Heart right ventricle (tissue), 16 donors: ENCODE results near the gene SHISAL1. TPM values are rescaled to one million over a fixed set of nuclear protein-coding genes. Genes with fewer than 3 reads are reported as not detected.

Experiments used
- ATAC-seq, 8 donors: fragments of 200-7000 bp; cut with Tn5 transposase; one replicate each; pipeline ENCODE4 v1.9.1; 2020; ENCODE audit warnings: mild to moderate bottlenecking in 8 of 8, moderate library complexity in 8 of 8, moderate number of reproducible peaks in 1 of 8
- DNase-seq, 2 donors: peaks; one replicate each; pipeline ENCODE4 v3.0.0-alpha.2; 2020
- H3K27ac ChIP-seq, 10 donors: fragments of 200-600 bp; sonication (generic) in 2 of 10; one replicate each; pipeline versions ENCODE4 v1.5.0 to v1.8.0; 2020 to 2022; ENCODE audit warnings: mild to moderate bottlenecking in 3 of 10
- H3K27me3 ChIP-seq, 7 donors: fragments of 200-600 bp; one replicate each; pipeline ENCODE4 v1.8.0; 2021 to 2022; ENCODE audit warnings: mild to moderate bottlenecking in 2 of 7
- H3K36me3 ChIP-seq, 9 donors: fragments of 200-600 bp; sonication (generic) in 1 of 9; one replicate each; pipeline versions ENCODE4 v1.5.0 to v1.8.0; 2020 to 2022; ENCODE audit warnings: mild to moderate bottlenecking in 2 of 9
- H3K4me1 ChIP-seq, 9 donors: fragments of 200-600 bp; sonication (generic) in 1 of 9; one replicate each; pipeline versions ENCODE4 v1.5.0 to v1.8.0; 2020 to 2022; ENCODE audit warnings: mild to moderate bottlenecking in 4 of 9
- H3K4me3 ChIP-seq, 10 donors: fragments of 200-600 bp; sonication (generic) in 2 of 10; one replicate each; pipeline versions ENCODE4 v1.5.0 to v1.8.0; 2020 to 2022; ENCODE audit warnings: mild to moderate bottlenecking in 7 of 10, moderate library complexity in 2 of 10
- H3K9me3 ChIP-seq, 11 donors: fragments of 200-600 bp in 10 of 11; sonication (generic) in 2 of 11; one replicate each; pipeline versions ENCODE4 v1.5.0 to v1.8.0; 2013 to 2022; ENCODE audit warnings: mild to moderate bottlenecking in 2 of 11, control low read depth in 1 of 11, moderate library complexity in 1 of 11
- WGBS, 2 donors: extraction: QIAGEN DNeasy Blood & Tissue Kit; methylation state at CpG; one replicate each; pipeline ENCODE4 v1.1.7; 2013; ENCODE audit warnings: inconsistent platforms in 1 of 2; 5-methylcytosine and 5-hydroxymethylcytosine counted together
- intact Hi-C, 10 donors: fragments of 100-400 bp; cut with DNase I; formaldehyde crosslinking; loops; one replicate each; pipeline versions ENCODE4 v1.11.1 to v1.14.2; 2022
- polyA plus RNA-seq, 2 donors: library from polyadenylated mRNA; stranded (reverse); fragments of 200-250 nt; gene quantifications; one replicate each; pipeline ENCODE4 v1.2.3, GENCODE V29; 2013
- total RNA-seq, 10 donors: library from RNA; stranded (reverse); fragmentation: NEBNext Ultra II Directional in 3 of 10; extraction: Animal tissue kit (Norgen Biotek cat#: 25700) in 3 of 10; gene quantifications; one replicate each; pipeline versions ENCODE4 v1.2.1 to v1.2.4, GENCODE V29; 2021 to 2023
- TF ChIP-seq, protein P1 (sequence below), 9 donors: fragments of 200-600 bp; sonication (generic) in 2 of 9; IDR thresholded peaks; one replicate each; pipeline versions ENCODE4 v1.5.0 to v1.8.0; 2021 to 2022; ENCODE audit warnings: antibody characterized with exemption in 9 of 9, mild to moderate bottlenecking in 5 of 9, moderate library complexity in 1 of 9
- donor health status: Arrhythmogenic right ventricular cardiomyopathy.
- donor health status: ischemic (EF 13 %, LVEDD 7.1; RV severe dilation, severe dysfunction).
- donor health status: healthy with polysubstance abuse.
- donor health status: DM: no; HTN: yes; CAD: no.
- donor health status: DM: no; HTN: no; CAD: no.
- donor health status: ischemic (EF 25% LVEDD 6.9; RV normal size, moderate dysfunction).
- donor health status: ischemic (EF 25% LVEDD 5.7; RV mildly dilated, moderate dysfunction).
- donor health status: healthy.
- donor health status: DM: yes; HTN: yes; CAD: no.
- donor health status: Ischemic cardiomyopathy.
- donor health status: ischemic (EF 35%, LVEDD 5.7; RV mildly dilated, moderate dysfunction).
- donor health status: nonischemic (EF 11% LVEDD 7.7; RV severe dilation, severe dysfunction).
- donor health status: DM: yes; HTN: yes; CAD: no.
- donor health status: PGD.
- donor health status: ischemic (EF 29% LVEDD 5.4; RV normal size, mild dysfunction).
- donor health status: nonischemic (EF 23%, LVEDD 6.1; RV moderate dilation, normal function).

The SHISAL1 gene
- total and polyA plus RNA-seq, 12 donors, result 0.15 to 1.7 (median 0.63) TPM

DNA sequence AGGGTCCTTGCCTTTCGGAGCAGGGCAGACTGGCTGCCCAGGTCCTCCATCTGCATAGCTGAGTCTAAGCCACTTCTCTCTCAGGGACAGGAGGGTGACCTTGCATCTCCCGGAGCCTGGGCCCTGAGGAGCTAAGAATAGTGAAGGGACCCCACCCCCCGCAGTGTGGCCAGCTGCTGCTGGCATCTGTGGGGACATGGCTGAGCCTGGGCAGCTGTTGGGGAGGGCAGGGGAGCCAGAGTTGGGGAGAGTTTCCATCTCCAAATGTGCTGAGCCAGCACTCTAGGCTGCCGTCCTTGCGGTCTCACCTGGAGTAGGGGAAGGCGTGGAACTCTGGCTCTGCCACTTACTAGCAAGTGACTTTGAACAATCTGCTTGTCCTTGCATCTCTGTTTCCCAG, 34.8 kb upstream of the SHISAL1 start:
- Histone ChIP-seq H3K4me3 (no peak overlapping the region), H3K27ac (no peak overlapping the region), H3K9me3 (no peaks in the 10 kb centered on the region), H3K4me1 (peaks cover 0 to 11% (median 6%) of the 10 kb centered on the region in 9 donors), H3K36me3 (no peaks in the 10 kb centered on the region), H3K27me3 (peaks cover 0 to 25% (median 4%) of the 10 kb centered on the region in 7 donors)
- intact Hi-C loops, result no loop called here
- DNase-seq (no peak), ATAC-seq (peak in 3 of 8 donors; percentile 28 to 65 (median 38))
- TF ChIP-seq, protein P1, sequence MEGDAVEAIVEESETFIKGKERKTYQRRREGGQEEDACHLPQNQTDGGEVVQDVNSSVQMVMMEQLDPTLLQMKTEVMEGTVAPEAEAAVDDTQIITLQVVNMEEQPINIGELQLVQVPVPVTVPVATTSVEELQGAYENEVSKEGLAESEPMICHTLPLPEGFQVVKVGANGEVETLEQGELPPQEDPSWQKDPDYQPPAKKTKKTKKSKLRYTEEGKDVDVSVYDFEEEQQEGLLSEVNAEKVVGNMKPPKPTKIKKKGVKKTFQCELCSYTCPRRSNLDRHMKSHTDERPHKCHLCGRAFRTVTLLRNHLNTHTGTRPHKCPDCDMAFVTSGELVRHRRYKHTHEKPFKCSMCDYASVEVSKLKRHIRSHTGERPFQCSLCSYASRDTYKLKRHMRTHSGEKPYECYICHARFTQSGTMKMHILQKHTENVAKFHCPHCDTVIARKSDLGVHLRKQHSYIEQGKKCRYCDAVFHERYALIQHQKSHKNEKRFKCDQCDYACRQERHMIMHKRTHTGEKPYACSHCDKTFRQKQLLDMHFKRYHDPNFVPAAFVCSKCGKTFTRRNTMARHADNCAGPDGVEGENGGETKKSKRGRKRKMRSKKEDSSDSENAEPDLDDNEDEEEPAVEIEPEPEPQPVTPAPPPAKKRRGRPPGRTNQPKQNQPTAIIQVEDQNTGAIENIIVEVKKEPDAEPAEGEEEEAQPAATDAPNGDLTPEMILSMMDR (IDR thresholded peaks at IDR 0.05), result no peak
- 68 to 72% methylated on average over 6 of the region's 6 CpGs for WGBS, 2 donors

DNA sequence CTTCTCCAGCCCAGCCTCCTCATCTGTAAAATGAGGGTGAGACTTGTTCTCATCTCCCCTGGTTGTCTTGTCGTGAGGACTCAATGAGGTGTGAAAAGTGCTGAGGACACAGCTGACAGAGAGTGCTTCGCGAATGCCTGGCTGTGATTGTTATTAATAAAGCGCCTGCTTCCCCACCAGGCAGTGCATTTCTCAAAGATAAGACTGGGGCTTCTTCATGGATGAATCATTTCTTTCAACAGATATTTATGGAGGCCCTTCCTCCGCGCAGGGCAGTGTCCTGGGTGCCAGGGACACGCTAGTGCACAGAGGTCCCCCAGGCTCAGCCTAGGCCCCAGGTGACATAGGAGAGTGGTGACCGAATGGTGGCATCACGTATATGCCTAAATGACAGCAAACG, 34.3 kb upstream of the SHISAL1 start:
- ATAC-seq, result peak in 1 of 8 donors; percentile 17

DNA sequence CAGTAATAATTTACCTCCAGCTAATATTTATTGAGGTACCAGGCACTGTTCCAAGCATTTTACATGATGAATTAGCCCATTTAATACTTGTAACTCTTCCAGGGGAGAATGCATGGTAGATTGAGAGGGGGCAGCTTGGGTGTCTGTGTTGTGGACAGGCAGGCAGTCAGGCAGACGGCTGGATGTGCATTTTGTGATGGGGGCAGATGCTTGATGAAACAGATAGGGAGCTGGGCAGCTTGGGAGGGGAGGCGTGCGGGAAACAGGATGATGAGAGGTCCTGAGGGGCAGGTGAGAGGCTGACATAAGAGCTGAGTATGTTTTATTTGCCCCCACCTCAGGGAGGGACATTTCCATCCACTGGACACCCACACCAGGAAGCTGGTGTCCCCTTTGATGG, 33.1 kb upstream of the SHISAL1 start:
- Histone ChIP-seq H3K9me3 (no peaks in the 10 kb centered on the region), H3K27me3 (peaks cover 0 to 10% (median 0%) of the 10 kb centered on the region in 7 donors), H3K27ac (no peak overlapping the region), H3K36me3 (no peaks in the 10 kb centered on the region), H3K4me1 (peaks cover 0 to 14% (median 3%) of the 10 kb centered on the region in 9 donors), H3K4me3 (no peak overlapping the region)
- DNase-seq (no peak), ATAC-seq (no peak)
- TF ChIP-seq, protein P1 (IDR thresholded peaks at IDR 0.05), result no peak
- WGBS, 2 donors, result 81 to 85% methylated on average over 3 of the region's 3 CpGs
- intact Hi-C loops, result no loop called here

More for the DNA sequence above, 34.3 kb upstream of the SHISAL1 start:
- Histone ChIP-seq H3K36me3 (no peaks in the 10 kb centered on the region), H3K27ac (no peak overlapping the region), H3K4me3 (no peak overlapping the region), H3K4me1 (peaks cover 0 to 11% (median 5%) of the 10 kb centered on the region in 9 donors), H3K9me3 (no peaks in the 10 kb centered on the region), H3K27me3 (peaks cover 0 to 20% (median 0%) of the 10 kb centered on the region in 7 donors)
- intact Hi-C loops, result no loop called here
- TF ChIP-seq, protein P1 (IDR thresholded peaks at IDR 0.05), result no peak
- DNase-seq, result no peak
- 66 to 71% methylated on average over 10 of the region's 10 CpGs for WGBS, 2 donors

DNA sequence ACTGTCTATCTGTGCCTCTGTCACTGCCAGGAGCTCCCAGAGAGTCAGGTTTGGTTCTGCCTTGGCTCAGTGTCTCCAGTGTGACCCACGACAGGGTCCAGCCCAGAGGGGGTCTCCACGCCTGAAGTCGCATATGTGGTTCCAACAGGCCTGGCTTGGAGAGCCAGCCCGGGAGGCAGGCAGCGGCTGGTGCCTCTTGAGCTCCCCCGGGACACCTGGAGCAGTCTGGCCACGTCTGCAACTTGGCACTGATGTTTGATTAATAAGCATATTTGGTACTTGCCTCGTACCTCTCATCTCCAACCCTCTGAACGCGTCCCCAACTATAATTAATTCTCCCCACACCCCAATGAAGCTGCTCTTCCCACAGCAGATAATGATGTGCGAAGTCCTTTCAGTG, 31.7 kb upstream of the SHISAL1 start:
- WGBS, 2 donors, result 68 to 81% methylated on average over 11 of the region's 11 CpGs
- H3K4me3 ChIP-seq, result no peak overlapping the region
- intact Hi-C loops, result no loop called here
- H3K36me3 ChIP-seq, result no peaks in the 10 kb centered on the region
- H3K27me3 ChIP-seq, result no peaks in the 10 kb centered on the region
- no peak overlapping the region for H3K27ac ChIP-seq
- TF ChIP-seq, protein P1 (IDR thresholded peaks at IDR 0.05), result no peak
- DNase-seq (no peak), ATAC-seq (no peak)
- peaks cover 0 to 15% (median 3%) of the 10 kb centered on the region in 9 donors for H3K4me1 ChIP-seq
- H3K9me3 ChIP-seq, result no peaks in the 10 kb centered on the region
